Activated T-cell treated with anti-CD3 and anti-CD28 coated beads for 48 hours (primary cell): ENCODE results near the gene TNFSF4.

Experiments
- DNase-seq: peaks from one replicate; pipeline ENCODE4 v3.0.0-alpha.2; 2020; ENCODE audit warnings: low read depth

Gene TNFSF4

DNA sequence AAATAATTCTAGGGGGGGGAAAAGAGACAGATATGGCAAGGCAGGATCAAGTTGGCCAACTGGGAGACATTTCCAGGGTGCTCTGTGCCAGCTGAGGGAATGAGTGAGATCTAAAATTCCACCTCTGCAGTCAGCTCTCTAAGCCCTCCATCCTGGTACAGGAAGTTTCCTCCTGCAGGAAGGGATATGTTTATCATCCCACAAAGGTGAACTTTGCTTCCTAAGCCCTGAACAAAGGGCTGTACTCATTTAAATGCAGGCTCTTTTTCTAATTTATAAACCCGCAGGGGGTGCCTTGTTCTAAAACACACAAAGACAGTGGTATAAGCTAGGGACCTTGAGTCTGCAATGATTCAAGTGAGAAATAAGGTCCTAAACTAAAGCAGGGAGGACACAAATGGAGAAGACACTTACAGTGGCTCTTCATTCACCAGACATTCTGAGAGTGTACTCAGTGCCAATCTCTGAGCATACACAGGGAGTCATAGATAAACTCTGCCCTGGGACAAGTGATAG, 3.6 kb upstream of the TNFSF4 start:
- no peak for DNase-seq

DNA sequence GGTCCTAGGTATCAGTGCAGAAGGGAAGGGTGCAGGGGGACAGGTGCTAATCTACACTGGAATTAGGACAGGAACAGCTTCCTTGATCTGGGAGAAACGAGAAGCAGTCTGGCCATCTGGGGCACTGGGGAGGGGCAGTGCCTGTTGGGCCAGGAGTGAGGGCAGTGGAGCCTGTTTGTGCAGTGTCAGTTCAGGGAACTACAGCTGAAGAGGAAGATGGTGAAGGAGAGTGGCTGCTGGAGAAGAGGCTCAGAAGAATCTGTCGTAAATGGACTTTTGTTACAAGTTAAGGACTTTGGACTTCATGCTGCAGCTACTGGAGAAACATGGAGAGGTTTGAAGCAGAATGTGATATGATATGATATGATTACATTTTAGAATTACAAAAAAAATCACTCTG, 3.2 kb upstream of the TNFSF4 start:
- no peak for DNase-seq

DNA sequence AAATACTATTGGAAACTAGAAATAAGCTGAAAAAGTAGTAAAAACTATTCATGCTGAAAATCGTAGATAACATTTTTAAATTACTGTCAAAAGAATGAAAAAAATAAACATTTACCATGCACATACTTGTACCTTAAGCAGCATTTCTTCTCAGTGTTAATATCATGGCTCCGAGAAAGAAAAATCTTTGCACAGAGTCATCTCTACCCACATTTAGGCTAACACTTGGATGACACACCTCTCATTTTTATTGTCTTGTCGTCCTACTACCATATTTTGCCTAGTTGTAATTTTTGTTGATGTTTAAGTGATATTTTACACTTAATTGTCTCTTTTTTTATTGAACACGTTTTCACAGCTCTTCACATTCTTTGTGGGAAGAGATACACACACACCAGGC, 1.7 kb upstream of the TNFSF4 start:
- no peak for DNase-seq

DNA sequence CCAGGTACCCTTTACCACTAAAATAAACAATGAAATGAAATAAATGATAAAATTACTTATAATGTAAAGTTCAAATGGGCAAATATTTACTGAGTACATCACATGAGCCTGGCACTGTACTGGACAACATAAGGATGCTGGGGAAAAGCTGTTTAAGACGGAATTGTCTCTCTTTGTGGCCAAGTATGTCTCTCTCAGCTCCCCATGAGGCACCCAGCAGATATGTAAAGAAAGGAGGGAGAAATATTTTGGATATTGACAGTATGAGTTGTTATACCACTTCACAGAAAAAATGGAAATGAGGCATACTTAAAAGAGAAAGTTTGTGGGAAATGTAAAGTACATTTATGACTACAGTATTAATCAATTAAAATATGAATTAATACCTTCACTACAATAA, 1.0 kb upstream of the TNFSF4 start:
- no peak for DNase-seq

DNA sequence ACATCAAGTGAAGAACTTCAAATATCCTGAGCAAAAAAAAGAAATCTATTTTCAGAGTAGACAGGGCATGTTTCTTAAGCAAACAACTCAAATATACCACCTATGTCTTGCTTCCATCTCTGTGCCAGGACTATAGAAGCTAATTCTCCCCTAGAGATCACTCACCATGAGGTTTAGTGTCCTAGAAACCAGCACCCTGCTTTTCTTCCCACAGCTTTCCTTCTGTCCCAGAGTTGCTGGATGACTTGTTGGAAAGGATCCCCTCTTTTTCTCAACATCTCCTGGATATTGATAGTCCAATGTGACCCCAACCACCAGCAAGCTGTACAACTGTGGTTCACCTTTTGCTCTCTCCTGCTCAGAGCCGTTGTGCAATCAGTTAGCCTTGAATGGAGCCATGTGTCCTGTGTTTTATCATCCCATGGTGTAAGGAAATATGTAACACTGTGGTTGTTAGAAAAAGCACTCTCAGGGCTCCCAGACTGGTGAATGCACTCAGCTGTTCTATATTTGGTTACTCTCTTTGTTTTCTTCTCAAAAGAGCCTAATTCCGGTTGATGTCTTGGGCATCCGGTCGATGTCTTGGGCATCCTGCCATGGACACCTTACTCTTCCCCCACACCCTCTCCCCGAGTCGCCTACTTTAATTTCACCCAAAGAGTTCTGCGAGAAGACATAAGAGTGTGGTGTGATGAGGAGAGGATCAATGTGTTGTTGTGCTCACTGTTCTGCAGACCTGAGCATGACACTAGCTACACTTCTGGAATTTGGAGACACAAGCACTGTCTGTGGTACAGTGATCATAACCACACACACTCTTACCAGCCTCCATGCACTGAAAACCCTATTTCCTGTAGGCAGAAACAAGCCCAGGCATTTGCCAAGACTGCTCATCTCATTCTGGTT, 1.7 kb downstream of the TNFSF4 start:
- DNase-seq = no peak

DNA sequence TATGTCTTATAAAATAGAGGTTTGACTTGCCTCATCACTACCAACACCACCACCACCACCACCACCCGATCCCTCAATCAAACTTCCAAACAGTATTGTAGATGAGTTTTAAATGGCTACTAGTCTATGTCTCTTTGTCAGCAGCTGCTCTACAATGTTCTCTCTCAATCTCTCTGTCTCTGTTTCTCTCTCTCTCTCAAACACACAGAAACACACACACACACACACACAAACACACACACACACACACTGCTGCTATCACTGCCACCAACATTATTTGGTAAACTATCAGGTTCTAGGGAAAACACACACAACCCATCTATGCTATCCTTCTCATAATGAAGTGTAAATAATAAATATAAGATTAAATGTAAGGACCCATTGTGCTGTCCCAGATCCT, 2.4 kb downstream of the TNFSF4 start:
- no peak for DNase-seq

DNA sequence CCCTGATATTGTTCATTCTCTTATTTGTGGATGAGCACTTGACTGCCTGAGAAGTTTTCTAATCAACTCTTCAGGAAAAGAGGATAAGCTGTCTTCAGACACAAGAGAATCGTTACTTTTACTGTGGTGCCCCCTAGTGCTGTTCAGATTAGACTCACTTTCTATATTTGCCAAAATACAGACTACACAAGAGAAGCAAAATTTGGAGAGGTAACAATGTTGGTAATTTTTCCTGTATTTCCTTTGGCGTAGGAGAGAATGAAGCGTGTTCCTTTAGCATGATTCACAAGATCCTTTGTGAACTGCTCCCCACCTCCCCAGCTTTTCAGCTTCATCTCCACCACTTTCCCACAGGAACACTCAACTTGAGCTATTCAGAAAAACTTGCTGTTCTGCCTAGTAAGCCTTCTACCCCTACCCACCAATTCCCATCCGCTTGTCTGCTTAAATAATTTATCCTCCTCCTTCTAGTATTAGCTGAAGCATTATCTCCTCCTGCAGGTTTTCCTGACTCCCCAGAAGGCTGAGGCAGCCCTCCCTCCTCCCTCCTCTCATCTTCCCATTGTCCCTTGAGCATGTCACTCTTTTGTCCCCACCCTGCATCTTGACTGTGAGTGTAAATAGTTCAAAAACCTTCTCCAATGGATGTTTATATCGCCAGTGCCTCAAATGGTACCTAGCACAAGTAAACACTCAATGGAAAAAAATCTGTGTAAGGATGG, 4.5 kb downstream of the TNFSF4 start:
- DNase-seq = no peak

- no peak for DNase-seq
Measured at GRCh38 chr1:173201969-173202368, 5.2 kb downstream of the TNFSF4 start.

DNA sequence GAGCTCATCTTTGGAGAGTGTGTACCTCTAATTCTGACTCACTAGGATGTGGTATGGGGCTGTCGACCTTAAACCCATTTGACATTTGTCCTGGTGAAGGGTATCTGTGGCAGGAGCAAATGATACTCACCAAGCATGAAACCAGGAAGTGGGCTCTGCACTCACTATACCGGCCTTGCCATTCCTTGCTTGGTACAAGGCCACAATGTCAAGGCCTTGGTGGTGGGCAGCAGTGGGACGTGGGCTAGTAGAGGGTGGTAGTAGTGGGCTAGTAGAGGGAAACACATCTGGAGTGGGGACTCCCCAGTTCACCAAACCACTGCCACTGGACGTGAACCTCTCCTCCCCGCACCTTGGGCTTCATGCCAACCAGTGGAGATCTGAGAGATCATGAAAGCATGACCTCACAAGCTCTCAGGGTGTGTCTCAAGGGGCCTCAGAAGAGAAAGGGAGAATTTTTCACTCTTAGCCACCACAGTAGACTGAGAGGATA, 11.5 kb downstream of the TNFSF4 start:
- peak; percentile 63 for DNase-seq

DNA sequence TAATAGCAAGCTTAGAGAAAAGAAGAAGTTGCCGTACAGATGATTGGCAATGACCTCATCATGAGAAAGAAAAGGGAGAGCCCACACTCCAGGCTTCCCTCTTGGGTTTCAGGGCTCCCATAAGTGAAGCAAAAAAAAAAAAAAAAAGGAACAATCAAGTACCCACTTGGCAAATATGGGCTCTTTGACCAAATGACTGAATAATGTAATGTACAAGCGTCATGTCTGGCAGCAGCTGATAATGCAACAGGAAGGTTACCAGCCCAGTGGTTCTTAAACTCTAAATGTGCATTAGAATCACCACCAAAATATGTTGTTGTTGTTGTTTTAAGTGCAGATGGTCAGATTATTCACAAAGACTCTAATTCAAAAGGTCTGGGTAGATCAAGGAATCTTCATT, 13.5 kb downstream of the TNFSF4 start:
- no peak for DNase-seq

GRCh38 chr1:173191011-173191705, 16.0 kb downstream of the TNFSF4 start:
- DNase-seq = no peak

- DNase-seq = no peak
Measured at GRCh38 chr1:173190101-173190936, 16.8 kb downstream of the TNFSF4 start.

GRCh38 chr1:173187671-173188237, 19.4 kb downstream of the TNFSF4 start:
- no peak for DNase-seq

- DNase-seq = no peak
Measured at GRCh38 chr1:173181791-173182190, 25.3 kb downstream of the TNFSF4 start.

- DNase-seq = no peak
Measured at GRCh38 chr1:173176246-173176645, 30.9 kb downstream of the TNFSF4 start.

GRCh38 chr1:173175514-173176145, 31.5 kb downstream of the TNFSF4 start:
- DNase-seq = no peak

DNA sequence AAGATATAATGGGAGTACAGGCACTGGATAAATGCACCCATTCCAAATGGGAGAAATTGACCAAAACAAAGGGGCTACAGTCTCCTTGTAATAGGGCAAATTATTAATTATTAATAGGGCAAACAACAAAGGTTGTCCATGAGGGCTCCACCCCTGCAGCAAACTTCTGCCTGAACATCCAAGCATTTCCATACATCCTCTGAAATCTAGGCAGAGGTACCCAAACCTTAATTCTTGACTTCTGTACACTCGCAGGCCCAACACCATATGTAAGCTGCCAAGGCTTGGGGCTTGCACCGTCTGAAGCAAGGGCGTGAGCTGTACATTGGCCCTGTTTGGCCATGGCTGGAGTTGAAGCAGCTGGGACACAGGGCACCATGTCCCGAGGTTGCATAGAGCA, 33.7 kb downstream of the TNFSF4 start:
- DNase-seq = no peak

DNA sequence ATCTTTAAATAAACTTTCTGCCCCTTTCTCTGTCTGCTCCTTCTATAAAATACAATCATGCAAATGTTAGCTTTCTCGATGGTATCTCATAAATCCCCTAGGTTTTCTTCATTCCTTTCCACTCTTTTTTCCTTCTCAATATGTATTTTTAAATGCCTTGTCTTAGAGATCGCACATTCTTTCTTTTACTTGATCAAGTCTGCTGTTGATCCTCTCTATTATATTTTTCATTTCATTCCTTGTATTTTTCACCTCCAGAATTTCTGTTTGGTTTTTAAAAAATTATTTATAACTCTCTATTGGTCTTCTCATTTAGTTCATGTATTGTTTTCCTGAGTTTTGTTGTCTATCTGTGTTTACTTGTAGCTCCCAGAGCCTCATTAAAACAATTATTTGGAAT, 36.0 kb downstream of the TNFSF4 start:
- DNase-seq = no peak

DNA sequence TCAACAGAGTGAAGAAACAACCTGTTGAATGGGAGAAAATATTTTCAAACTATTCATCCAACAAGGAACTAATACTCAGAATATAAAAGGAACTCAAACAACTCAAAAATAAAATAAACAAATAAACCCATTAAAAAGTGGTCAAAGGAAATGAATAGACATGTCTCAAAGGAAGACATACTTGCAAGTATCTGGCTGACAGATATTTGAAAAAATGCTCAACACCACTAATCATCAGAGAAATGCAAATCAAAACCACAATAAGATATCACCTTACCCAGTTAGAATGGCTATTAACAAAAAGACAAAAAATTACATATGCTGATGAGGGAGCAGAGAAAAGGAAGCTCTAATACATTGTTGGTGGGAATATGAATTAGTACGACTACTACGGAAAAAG, 38.2 kb downstream of the TNFSF4 start:
- DNase-seq = no peak

- DNase-seq = no peak
Measured at GRCh38 chr1:173164686-173165085, 42.4 kb downstream of the TNFSF4 start.

GRCh38 chr1:173164178-173164577, 43.0 kb downstream of the TNFSF4 start:
- DNase-seq = no peak
